GM19395 (cell line): ENCODE data around the gene AEBP1.
"Not testable (repeated sequence)": the region's sequence is repeated elsewhere in the genome, so short reads cannot be mapped to it uniquely, and the experiment has no call there.

Experiments used
- ATAC-seq: cut with Tn5 transposase; IDR thresholded peaks from one replicate; pipeline ENCODE4 v1.9.1; 2021; ENCODE audit warnings: mild to moderate bottlenecking, moderate library complexity; ENCODE audit not compliant: unreplicated experiment

The AEBP1 gene

DNA sequence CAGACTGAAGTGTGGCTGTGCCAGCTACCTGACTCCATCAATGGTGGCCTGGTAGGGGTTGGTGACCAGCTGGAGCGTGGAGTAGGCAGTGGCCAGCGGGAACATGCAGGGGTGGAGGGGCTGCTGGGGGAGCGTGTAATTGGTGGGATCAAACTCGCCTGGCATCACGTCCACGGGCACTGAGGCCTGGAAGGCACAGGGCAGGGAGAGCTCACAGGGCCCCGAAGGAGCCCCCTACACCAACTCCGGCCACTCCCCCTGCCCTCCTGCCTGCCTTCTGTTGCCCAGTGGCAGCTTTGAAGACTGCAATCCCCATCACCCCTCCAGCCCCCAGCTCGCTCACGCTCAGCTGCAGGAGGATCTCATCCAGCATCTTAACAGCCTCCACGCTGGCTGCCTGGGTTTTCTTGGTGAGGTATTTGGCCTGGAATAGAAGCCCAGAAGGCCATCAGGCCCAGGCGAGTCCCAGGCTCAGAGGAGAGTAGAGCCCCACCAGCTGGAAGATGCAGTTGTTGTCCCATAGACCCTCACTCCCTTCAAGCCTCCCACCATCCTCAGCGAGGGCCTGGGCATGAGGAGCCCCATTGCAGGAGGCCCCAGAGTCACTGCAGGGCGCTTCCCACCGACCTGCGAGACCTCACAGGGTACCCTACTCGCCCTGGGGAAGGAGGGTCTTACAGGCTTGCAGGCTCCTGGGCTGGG lies 12.1 kb downstream of the AEBP1 start:
- ATAC-seq: no peak

DNA sequence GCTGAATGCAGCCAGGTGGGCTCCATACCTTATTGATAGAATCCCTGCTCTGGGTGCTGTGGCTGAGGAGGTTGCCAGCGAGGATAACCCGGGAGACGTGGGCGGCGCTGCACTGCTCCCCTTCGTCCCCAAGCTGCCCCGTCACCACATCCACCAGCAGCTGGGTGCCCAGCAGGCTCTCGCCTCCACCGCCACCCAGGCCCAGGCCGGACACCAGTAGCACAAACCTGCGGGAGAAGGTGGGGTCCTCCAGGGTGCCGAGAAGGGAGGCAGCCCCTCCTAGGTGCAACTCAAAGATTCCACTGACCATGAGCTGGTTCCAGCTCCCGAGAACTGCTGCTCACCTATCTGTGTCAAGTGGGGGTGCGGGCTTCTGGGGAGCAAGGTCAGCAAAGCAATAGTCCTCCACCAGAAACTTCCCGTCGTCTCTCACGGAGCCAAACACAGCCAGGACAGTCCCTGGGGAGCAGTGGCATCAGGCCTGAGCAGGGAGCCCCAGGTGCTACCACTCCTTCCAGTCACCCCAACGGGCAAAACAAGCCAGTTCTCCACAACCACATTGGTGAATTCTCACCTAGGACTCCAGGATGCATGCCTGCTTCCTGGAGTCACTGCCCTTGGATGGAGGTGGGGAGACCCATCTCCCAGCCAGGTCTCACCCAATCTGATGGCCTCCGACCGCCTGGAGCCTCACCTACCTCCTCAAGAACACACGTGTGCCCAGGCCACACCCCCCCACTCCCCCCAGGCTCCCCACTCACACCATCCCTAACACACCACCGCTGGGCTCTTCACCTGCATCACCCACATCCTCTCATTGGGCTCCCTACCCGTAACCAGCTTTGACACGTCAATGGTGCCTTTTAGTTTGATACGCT lies 12.9 kb downstream of the AEBP1 start:
- no peak for ATAC-seq

- ATAC-seq: no peak
Observed at GRCh38 chr7:44117801-44118429, 13.8 kb downstream of the AEBP1 start.

DNA sequence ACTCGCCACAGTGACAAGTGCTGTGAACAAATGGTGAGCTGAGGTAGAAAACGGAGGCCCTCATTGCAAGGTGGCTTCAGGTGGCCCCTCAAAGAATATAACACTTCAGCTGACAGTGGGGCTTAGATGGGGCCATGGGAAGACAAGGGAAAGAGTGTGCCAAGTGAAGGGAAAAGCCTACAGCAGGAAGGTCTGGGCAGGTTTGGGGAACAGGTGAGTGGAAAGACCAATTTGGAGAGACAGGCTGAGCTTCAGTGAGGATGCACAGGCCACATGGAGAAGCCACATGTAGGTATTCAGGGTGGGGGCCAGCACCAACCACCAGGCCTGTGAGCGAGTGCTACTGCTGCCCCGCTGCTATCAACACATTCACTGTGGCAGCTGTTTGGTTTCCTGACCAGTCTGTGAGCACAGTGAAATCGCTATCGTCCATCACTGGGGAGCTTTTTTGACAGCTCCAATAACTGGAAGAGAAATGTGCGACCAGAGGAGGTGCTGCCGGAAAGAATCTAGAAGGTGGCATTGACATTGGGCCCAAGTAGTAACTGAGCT lies 15.8 kb downstream of the AEBP1 start:
- ATAC-seq: no peak

GRCh38 chr7:44120395-44120794 lies 16.2 kb downstream of the AEBP1 start:
- no peak for ATAC-seq

- no peak for ATAC-seq
Observed at GRCh38 chr7:44121761-44122420, 17.7 kb downstream of the AEBP1 start.

DNA sequence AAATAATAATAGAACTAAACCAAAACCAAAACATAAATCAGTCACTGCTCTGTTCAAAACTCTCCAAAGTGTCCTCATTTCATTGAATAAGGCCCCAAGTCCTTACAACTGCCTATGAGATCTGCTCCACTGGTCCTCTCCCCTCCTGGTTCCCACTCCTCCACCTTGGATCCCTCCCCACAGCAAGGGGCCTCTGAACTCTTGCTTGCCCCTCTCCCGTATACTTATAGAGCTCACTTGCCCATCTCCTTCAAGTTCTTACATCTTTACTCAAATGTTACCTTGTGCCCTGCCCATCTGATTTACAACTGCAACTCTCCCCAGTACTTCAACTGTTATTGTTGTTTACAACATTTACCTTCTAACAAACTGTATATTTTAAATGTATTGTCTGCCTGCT lies 18.4 kb downstream of the AEBP1 start:
- ATAC-seq: no peak

DNA sequence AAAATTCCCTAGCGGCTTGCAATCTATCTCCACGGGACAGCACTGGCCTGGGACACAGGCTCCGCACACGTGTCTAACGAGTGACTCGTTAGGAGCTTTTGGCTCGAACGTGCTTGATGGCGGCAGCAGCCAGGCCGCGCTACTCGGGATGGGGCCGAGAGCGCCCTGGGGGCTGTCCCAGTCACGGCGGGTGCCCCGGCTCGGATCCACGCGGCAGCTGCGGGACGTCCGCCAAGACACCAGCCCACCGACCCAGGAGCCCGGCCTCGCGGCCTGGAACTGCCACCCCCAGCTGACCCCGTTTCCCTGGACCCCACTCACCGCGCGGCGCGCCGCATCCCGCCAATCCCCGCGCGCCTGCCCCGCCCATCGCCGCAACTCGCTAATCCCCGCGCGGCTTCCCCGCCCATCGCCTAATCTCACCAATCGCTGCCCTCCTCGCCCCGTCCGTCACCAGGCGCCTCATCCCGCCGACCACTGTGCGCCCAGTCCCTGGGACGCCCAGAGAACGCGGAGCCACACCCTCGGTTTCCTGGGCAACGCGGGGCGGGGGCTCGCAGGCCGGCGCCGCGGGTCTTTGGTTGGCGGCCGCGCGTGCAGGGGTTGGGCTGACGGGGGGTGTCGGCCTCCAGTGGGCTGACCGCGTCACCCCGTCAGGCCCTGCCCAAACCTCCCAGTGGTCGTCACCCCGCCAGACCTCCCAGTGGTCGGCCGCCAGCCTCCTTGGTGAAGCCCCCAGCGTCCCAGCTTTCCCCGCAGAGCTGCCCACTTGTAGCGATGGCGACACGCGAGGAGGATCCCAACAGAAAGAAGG lies 19.3 kb downstream of the AEBP1 start, which contains the start of gene POLD2:
Gene POLD2, minus strand, starts transcription at position 359 of the 814 bp plus-strand sequence. CDS start 1,495 bp downstream, outside the sequence.
- peak; percentile 98 for ATAC-seq

DNA sequence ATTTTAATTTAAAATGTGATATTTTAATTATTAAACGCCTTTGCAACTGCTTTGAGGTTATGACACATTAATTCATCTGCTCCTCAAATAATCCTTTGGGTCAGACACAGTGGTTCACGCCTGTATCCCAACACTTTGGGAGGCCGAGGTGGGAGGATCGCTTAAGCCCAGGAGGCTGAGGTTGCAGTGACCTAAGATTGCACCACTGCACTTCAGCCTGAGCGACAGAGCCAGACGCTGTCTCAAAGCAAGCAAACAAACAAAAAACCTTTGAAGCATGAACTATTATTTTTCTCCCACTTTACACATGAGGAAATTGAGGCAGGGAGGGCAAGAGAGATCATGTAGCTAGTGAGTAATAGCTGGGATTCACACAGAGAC lies 20.7 kb downstream of the AEBP1 start:
- ATAC-seq: no peak

- not testable (repeated sequence) for ATAC-seq
Observed at GRCh38 chr7:44126574-44126973, 22.4 kb downstream of the AEBP1 start.

- no peak for ATAC-seq
Observed at GRCh38 chr7:44127161-44127560, 23.0 kb downstream of the AEBP1 start.

- ATAC-seq: no peak
Observed at GRCh38 chr7:44128721-44129582, 24.8 kb downstream of the AEBP1 start.

DNA sequence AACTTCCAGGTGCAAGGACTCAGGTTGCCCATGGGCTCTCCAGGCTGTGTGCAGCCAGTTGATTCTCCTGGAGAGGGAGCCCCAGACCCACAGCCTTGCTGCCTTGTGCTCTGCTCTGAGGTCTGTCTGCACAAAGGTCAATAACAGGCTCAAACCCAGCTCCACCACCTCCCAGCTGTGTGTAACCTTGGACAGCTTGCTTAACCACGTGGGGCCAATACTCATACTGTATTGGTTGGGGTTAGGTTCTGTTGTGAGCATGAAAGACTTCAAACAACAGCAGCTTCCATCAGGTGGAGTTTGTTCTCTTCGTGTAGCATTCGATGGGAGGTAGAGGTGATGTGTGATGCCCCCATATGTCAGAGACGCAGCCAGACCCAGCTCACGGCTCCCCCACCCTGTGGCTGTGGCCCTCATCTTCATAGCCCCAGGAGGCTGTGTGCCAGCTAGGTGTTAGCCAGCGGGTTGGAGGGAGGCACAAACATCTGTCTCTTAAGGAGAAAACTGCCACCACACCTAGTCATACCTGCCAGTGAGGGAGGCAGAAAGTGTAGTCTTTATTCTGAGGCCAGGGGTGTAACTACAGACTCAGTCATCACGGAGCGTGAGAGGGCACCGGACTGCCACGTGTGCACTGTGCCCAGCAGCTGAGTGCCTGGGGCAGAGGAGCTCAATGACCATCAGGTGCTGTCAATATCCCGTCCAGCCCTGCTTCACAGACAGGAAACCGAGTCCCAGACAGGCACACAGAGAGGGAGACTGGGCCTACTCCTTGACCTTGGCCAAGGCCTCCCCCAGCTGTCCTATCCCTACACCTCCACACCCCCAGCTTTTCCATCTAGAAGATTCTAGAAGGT lies 27.3 kb downstream of the AEBP1 start:
- no peak for ATAC-seq

- no peak for ATAC-seq
Observed at GRCh38 chr7:44132039-44132438, 27.9 kb downstream of the AEBP1 start.

GRCh38 chr7:44133295-44133694 lies 29.1 kb downstream of the AEBP1 start:
- no peak for ATAC-seq

GRCh38 chr7:44134943-44135628 lies 30.9 kb downstream of the AEBP1 start:
- ATAC-seq: no peak

DNA sequence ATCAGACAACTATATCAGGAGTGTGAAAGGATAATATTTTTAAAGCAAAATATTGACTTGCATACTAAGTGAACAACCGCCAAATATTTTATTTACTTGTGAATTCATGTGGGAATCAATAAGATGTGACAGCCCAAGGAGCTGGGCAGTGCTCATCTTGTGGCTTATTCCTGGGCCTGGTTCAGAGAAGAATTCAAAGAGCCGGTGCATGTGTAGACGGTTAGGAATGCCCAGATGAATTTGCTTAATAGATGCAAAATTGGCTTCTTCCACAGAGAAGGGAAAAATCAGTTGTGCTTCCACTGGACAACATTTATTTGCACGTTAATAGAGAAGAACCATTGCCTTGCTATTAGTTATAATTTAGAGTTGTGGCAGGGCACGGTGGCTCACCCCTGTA lies 32.6 kb downstream of the AEBP1 start:
- ATAC-seq: no peak

DNA sequence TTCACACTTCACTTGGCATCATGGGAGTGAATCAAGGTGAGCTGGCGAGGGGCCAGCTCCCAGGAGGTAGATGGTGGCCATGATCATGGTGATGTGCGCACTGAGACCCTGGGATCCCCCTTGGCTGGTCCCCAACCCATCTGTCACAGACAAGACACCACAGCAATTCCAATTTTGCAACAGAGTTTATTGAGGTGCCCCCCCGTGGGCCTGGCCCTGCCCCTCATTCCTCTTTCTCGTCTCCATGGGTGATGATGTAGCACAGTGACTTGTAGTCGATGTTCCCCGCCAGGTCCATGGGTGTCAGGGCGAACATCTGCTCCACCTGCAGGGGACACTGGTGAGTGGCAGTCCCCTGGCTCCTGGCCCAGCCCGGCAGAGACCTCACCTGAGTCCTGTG lies 34.6 kb downstream of the AEBP1 start:
- no peak for ATAC-seq
